ENCODE data around the gene TNNT1.

Gene TNNT1

GRCh38 chr19:55141696-55142095 is 7.3 kb downstream of the TNNT1 start:
- no peak for DNase-seq (ENCODE audit: low read depth, low spot score)

GRCh38 chr19:55137915-55138314 is 11.1 kb downstream of the TNNT1 start:
- no peak for DNase-seq (ENCODE audit: low read depth, low spot score)

- DNase-seq (ENCODE audit: low read depth, low spot score): no peak
These were observed 12.5 kb downstream of the TNNT1 start for GRCh38 chr19:55136399-55137102.

DNA sequence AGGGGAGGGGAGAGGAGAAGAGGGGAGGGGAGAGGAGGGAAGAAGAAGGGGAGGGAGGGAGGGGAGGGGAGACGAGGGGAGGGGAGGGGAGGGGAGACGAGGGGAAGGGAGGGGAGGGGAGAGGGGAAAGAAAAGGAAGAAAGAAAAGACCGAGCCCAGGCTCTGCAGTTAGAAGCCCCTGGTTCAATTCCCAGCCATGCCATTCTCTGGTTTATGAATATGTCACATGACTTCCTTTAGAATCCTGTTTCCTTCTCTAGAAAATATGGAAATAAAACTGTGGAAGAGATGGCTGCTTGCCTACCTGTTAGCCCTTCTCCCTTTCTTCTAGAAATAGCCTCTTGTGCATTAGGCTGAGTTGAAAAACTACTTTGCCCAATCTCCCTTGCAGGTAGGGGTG is 14.3 kb downstream of the TNNT1 start:
- DNase-seq (ENCODE audit: low read depth, low spot score): no peak

GRCh38 chr19:55133639-55134444 is 15.2 kb downstream of the TNNT1 start:
- no peak for DNase-seq (ENCODE audit: low read depth, low spot score)

- DNase-seq (ENCODE audit: low read depth, low spot score): no peak
These were observed 16.4 kb downstream of the TNNT1 start for GRCh38 chr19:55132453-55133129.

DNA sequence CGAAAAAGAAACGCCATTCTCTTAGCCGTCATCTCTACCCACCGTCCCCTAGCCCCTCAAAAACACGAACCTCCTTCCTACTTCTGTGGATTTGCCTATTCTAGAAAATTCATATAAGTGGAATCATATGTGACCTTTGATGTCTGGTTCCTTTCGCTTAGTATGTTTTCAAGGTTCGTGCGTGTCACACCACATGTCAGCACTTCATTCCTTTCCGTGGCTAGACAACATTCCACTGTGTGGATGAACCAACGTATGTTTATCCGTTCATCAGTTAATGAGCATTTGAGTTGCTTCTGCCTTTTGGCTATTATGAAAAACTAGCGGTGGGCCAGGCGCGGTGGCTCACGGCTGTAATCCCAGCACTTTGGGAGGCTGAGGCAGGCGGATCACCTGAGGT is 17.6 kb downstream of the TNNT1 start:
- no peak for DNase-seq (ENCODE audit: low read depth, low spot score)

- DNase-seq (ENCODE audit: low read depth, low spot score): no peak
These were observed 30.0 kb downstream of the TNNT1 start for GRCh38 chr19:55119053-55119452.

DNA sequence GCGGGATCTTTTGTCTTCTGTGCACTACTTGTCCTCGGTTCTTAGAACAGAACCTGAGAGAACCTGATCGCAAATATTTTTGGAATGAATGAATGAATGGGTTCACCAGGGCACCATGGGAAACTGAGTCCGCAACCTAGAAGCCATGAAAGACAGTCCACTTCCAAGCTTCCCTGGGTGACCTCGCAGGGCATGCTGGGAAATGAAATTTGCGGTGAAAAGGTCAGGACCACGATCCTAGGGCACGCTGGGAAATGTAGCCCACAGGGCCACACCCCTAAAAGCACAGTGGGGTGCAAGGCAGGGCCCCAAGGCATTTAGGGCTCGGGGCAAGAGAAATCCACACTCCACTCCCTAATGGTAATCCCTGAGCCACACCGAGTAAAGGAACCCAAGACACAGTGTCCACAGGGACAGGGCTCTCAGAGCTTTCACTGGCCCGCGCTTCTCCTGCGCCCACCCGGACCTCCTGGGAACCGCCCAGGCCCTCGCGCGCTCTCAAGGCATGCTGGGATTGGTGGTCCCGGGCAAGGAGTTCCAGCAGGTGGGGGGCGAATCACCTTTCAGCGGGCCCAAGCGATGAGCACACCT is 30.5 kb downstream of the TNNT1 start:
- DNase-seq (ENCODE audit: low read depth, low spot score): no peak

- DNase-seq (ENCODE audit: low read depth, low spot score): peak; percentile 94
These were observed 31.2 kb downstream of the TNNT1 start for GRCh38 chr19:55117663-55118391.

- no peak for DNase-seq (ENCODE audit: low read depth, low spot score)
These were observed 31.9 kb downstream of the TNNT1 start, which contains the start of gene PPP1R12C for GRCh38 chr19:55116859-55117662. TSS of gene PPP1R12C (minus strand) at chr19:55117637. CDS start at chr19:55117543, 94 bp downstream.

DNA sequence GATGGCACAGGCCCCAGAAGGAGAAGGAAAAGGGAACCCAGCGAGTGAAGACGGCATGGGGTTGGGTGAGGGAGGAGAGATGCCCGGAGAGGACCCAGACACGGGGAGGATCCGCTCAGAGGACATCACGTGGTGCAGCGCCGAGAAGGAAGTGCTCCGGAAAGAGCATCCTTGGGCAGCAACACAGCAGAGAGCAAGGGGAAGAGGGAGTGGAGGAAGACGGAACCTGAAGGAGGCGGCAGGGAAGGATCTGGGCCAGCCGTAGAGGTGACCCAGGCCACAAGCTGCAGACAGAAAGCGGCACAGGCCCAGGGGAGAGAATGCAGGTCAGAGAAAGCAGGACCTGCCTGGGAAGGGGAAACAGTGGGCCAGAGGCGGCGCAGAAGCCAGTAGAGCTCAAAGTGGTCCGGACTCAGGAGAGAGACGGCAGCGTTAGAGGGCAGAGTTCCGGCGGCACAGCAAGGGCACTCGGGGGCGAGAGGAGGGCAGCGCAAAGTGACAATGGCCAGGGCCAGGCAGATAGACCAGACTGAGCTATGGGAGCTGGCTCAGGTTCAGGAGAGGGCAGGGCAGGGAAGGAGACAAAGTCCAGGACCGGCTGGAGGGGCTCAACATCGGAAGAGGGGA is 32.7 kb downstream of the TNNT1 start:
- no peak for DNase-seq (ENCODE audit: low read depth, low spot score)

- DNase-seq (ENCODE audit: low read depth, low spot score): no peak
These were observed 33.5 kb downstream of the TNNT1 start for GRCh38 chr19:55115446-55116065.

DNA sequence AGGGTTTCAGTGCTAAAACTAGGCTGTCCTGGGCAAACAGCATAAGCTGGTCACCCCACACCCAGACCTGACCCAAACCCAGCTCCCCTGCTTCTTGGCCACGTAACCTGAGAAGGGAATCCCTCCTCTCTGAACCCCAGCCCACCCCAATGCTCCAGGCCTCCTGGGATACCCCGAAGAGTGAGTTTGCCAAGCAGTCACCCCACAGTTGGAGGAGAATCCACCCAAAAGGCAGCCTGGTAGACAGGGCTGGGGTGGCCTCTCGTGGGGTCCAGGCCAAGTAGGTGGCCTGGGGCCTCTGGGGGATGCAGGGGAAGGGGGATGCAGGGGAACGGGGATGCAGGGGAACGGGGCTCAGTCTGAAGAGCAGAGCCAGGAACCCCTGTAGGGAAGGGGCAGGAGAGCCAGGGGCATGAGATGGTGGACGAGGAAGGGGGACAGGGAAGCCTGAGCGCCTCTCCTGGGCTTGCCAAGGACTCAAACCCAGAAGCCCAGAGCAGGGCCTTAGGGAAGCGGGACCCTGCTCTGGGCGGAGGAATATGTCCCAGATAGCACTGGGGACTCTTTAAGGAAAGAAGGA is 34.4 kb downstream of the TNNT1 start:
- no peak for DNase-seq (ENCODE audit: low read depth, low spot score)

DNA sequence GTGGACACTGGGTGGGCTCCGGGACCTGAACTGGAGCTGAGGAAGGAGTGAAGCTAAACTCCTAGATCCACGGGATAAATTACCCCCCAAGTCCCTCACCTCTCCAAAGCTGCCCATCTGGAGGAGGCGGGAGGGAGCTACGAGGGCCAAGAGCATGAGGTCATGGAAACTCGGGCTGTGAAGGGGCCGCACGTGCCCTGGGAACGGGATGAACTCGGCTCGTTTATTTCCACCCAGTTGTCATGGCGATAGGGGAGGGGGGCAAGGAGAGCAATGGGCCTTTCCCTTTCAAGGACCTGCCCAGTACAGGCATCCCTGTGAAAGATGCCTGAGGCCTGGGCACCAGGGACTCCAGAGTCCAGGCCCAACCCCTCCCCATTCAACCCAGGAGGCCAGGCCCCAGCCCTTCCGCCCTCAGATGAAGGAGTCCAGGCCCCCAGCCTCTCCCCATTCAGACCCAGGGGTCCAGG is 35.4 kb downstream of the TNNT1 start:
- no peak for DNase-seq (ENCODE audit: low read depth, low spot score)

GRCh38 chr19:55112777-55113569 is 36.0 kb downstream of the TNNT1 start:
- no peak for DNase-seq (ENCODE audit: low read depth, low spot score)

DNA sequence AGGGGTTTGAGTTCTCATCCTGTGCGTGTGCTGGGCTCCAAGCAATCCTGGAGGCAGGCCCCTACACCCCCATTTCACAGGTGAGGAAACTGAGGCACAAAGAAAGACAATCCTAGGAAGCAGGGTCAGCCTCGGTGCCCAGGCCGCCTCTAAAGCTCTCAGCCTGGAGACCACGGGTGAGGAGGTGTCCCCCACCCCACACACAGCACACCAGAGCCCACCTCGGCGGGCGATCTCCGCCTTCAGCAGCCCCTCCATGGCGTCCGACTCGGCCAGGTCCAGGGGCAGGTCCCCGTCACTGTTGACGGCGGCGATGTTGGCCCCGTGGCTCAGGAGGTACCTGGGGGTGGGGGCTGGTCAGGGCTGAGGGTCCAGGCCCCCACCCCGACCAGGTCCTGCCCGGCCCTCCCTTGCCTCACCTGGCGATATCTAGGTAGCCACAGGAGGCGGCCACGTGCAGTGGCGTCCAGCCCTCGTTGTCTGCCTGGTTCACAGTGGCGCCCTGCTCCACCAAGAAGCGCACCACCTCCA is 36.7 kb downstream of the TNNT1 start:
- DNase-seq (ENCODE audit: low read depth, low spot score): no peak

DNA sequence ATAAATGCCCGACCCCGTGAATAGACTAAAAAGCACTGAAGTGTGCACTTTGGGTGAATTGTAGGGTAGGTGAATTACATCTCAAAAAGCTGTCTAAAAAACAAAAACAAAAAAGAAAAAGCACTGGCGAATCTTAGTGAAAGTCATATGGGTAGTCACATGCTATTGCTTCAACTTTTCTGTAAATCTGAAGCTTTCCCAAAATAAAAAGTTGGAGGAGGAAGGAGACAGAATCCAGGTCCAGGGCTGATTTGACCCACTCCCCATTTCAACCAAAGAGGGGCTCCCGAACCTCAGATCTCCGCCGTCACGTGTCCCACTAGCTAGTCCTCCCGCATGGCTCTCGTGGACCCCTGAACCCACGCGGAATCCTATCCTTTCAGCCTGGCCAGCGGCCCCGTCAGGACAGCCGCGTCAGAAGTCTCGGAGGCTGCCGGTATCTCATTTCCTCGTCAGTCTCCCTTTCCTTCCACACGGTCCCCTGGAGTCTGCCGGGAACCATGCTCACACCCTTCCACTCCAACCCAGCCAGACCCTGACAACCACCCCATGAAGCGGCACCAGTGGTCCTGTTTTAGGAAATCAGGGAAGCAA is 37.7 kb downstream of the TNNT1 start:
- no peak for DNase-seq (ENCODE audit: low read depth, low spot score)
